Thoracic aorta (tissue), 2 donors: ENCODE data around the gene GRB7. TPM values are rescaled to one million over a fixed set of nuclear protein-coding genes. Genes with fewer than 3 reads are reported as not detected.
"Not testable (repeated sequence)": the region's sequence is repeated elsewhere in the genome, so short reads cannot be mapped to it uniquely, and the experiment has no call there.

Experiments used
- ATAC-seq: fragments of 150-250 bp; one replicate; pipeline ENCODE4 v1.8.0; 2017; ENCODE audit warnings: low read depth; ENCODE audit not compliant: insufficient number of reproducible peaks, low FRiP score
- DNase-seq: peaks from one replicate; pipeline ENCODE4 v3.0.0-alpha.2; 2020; ENCODE audit warnings: low spot score
- H3K27ac ChIP-seq, 2 donors: fragments of 200-600 bp; sonication (generic); 1 replicate in 1 of 2; 2 replicates in 1 of 2; pipeline ENCODE4 v1.5.1; 2016; ENCODE audit warnings: mild to moderate bottlenecking in 2 of 2, moderate library complexity in 2 of 2
- H3K27me3 ChIP-seq: fragments of 200-600 bp; sonication (generic); replicated peaks from 2 replicates; pipeline ENCODE4 v1.6.0; 2016; ENCODE audit warnings: mild to moderate bottlenecking; ENCODE audit not compliant: insufficient read depth
- H3K36me3 ChIP-seq: fragments of 200-600 bp; sonication (generic); one replicate; pipeline ENCODE4 v1.5.1; 2016
- H3K4me1 ChIP-seq, 2 donors: fragments of 200-600 bp; sonication (generic); 1 replicate in 1 of 2; 2 replicates in 1 of 2; pipeline versions ENCODE4 v1.5.1 to v1.6.0; 2016; ENCODE audit warnings: low read depth in 2 of 2, mild to moderate bottlenecking in 1 of 2; ENCODE audit not compliant: control insufficient read depth in 1 of 2
- H3K4me3 ChIP-seq: fragments of 200-600 bp; sonication (generic); 2 replicates; pipeline ENCODE4 v1.5.1; 2016; ENCODE audit warnings: mild to moderate bottlenecking
- H3K9me3 ChIP-seq: fragments of 200-600 bp; sonication (generic); 2 replicates; pipeline ENCODE4 v1.5.1; 2016
- total RNA-seq, 2 donors: library from RNA; depleted of rRNA; stranded (reverse); fragments of >200 nt; gene quantifications; one replicate each; pipeline versions ENCODE4 v1.1.0 to v1.2.3, GENCODE V29; 2016
- TF ChIP-seq, protein P1 (sequence below): fragments of 200-600 bp; sonication (generic); IDR thresholded peaks from one replicate; pipeline ENCODE4 v1.5.1; 2019; ENCODE audit warnings: antibody characterized with exemption

The GRB7 gene
- total RNA-seq, 2 donors from 2014 or later: 0.85 to 1.4 TPM

DNA sequence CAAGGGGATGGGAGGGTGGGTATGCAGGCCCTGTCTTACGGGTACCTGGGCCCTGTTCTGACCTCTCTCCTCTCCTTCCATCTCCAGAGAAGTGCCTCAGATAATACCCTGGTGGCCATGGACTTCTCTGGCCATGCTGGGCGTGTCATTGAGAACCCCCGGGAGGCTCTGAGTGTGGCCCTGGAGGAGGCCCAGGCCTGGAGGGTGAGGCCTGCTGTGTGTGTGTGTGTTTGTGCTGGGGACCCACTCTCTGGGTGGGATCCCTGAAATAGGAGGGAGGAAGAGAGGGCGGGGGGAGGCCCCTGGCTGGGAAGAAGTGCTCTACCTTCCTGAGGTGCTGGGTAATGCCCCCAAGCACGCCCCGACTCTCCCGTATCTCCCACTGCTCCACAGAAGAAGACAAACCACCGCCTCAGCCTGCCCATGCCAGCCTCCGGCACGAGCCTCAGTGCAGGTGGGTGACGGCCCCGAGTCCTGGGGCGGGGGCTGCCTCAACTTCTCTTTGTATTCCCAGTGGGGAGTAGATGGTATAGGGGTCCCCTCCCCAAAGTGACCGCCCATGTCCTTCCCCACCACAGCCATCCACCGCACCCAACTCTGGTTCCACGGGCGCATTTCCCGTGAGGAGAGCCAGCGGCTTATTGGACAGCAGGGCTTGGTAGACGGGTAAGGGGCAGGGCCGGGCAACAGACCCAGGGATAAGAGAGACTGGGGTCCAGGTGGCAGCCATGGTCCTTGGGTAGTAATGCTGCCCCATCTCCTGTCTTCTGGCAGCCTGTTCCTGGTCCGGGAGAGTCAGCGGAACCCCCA, 7.8 kb downstream of the GRB7 start:
- DNase-seq (no peak), ATAC-seq (no peak)
- Histone ChIP-seq H3K36me3 (no peaks in the 10 kb centered on the region), H3K27ac (no peak overlapping the region), H3K9me3 (no peaks in the 10 kb centered on the region), H3K27me3 (no peaks in the 10 kb centered on the region), H3K4me1 (peaks cover 6 to 17% of the 10 kb centered on the region in 2 donors), H3K4me3 (no peak overlapping the region)
- TF ChIP-seq, protein P1, sequence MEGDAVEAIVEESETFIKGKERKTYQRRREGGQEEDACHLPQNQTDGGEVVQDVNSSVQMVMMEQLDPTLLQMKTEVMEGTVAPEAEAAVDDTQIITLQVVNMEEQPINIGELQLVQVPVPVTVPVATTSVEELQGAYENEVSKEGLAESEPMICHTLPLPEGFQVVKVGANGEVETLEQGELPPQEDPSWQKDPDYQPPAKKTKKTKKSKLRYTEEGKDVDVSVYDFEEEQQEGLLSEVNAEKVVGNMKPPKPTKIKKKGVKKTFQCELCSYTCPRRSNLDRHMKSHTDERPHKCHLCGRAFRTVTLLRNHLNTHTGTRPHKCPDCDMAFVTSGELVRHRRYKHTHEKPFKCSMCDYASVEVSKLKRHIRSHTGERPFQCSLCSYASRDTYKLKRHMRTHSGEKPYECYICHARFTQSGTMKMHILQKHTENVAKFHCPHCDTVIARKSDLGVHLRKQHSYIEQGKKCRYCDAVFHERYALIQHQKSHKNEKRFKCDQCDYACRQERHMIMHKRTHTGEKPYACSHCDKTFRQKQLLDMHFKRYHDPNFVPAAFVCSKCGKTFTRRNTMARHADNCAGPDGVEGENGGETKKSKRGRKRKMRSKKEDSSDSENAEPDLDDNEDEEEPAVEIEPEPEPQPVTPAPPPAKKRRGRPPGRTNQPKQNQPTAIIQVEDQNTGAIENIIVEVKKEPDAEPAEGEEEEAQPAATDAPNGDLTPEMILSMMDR: no peak

DNA sequence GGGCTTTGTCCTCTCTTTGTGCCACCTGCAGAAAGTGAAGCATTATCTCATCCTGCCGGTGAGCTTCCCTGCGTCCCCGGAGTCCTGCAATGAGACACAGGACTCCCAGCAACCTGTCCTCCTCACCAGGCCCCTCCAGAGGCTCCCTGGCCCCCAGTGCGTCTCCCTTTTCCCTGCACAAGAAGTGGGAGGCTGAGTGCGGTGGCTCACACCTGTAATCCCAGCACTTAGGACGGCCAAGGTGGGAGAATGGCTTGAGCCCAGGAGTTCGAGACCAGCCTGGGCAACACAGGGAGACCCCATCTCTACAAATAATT, 8.4 kb downstream of the GRB7 start:
- H3K9me3 ChIP-seq: no peaks in the 10 kb centered on the region
- H3K36me3 ChIP-seq: no peaks in the 10 kb centered on the region
- ATAC-seq (no peak), DNase-seq (no peak)
- TF ChIP-seq, protein P1: no peak
- H3K4me1 ChIP-seq: peaks cover 6 to 12% of the 10 kb centered on the region in 2 donors
- no peaks in the 10 kb centered on the region for H3K27me3 ChIP-seq
- H3K27ac ChIP-seq: no peak overlapping the region
- no peak overlapping the region for H3K4me3 ChIP-seq

DNA sequence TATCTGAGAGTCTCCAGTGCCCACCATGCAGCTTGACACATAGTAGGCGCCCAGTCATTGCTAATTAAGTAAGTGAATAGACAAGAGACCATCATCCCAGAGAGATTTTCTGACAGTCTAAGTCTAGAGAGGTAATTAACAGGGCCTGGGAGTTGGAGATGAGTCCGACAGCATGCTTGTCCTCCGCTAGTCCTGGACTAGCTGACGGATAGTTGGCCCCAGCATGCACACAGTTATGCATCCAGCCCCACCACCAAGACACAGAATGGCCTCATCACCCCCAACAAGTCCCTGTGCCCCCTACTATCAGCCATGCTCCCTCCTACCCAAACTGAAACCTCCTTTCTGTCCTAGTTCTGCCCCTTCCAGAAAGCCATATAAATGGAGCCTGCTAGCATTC, 10.0 kb downstream of the GRB7 start:
- no peaks in the 10 kb centered on the region for H3K27me3 ChIP-seq
- TF ChIP-seq, protein P1: no peak
- H3K9me3 ChIP-seq: no peaks in the 10 kb centered on the region
- no peaks in the 10 kb centered on the region for H3K36me3 ChIP-seq
- H3K4me1 ChIP-seq: peaks cover 6 to 13% of the 10 kb centered on the region in 2 donors
- ATAC-seq (no peak), DNase-seq (no peak)
- H3K4me3 ChIP-seq: no peak overlapping the region
- H3K27ac ChIP-seq: no peak overlapping the region

DNA sequence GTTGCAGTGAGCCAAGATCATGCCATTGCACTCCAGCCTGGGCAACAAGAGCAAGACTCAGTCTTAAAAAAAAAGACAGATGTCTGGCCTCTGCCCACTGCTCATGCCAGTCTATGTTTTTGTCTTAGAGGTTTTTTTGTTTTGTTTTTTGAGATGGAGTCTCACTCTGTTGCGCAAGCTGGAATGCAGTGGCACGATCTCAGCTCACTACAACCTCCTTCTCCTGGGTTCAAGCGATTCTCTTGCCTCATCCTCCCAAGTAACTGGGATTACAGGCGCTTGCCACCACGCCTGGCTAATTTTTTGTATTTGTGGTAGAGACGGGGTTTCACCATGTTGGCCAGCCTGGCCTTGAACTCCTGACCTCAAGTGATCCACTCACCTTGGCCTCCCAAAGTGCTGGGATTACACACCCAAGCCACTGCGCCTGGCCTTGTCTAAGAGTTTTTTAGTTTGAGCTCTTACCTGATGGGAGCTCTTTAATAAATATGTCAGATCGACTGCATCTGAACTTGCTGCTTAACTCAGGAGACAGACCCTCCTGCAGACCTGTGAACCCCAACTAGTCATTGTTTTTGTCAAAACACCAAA, 10.8 kb downstream of the GRB7 start:
- not testable (repeated sequence) for ATAC-seq, H3K9me3 ChIP-seq, H3K36me3 ChIP-seq, DNase-seq, H3K27ac ChIP-seq, H3K27me3 ChIP-seq, H3K4me3 ChIP-seq
- peaks cover 6 to 21% of the 10 kb centered on the region in 2 donors for H3K4me1 ChIP-seq

DNA sequence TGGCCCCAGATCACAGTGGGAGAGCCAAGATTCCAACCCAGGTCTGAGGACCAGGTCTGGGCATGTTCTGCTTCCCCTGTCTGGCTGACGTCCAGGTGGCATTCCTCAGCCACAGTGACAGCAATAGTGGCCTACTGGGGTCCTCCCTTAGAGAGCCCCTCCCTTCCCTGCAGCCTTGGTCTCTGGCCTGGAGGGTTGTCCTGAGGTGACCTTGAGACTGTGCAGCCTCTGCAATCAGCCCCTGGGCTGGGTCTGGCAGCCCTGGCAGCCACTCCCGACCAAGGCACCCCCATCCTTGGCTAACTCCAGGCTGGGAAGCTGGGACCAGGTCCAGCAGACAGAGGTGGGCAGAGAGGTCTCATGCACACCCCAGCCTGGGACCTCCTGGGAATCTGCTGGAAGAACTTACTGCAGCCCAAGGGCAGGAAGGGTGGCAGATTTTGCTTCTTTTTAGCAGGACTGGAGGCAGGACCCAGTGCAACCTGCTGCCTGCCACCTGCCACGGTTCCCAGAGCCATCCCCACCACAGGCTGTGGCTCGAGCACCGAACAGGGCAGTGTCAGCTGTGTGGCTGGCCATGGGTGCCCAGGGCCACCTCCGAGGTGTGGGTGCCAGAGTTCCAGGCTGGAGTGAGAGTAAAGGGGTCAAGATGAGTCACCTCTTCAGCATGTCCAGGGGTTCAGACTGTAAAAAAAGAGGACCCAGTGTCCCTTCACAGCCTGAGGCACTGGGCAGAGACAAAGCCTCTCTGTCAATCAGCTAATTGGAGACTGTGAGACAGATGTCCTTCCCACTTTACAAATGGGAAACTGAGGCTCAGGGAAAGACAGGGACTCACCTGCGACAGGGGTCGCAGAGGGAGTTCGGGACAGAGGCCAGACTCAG, 12.6 kb downstream of the GRB7 start:
- ATAC-seq (no peak), DNase-seq (no peak)
- Histone ChIP-seq H3K4me3 (no peak overlapping the region), H3K4me1 (peaks cover 6 to 28% of the 10 kb centered on the region in 2 donors), H3K27me3 (no peaks in the 10 kb centered on the region), H3K9me3 (no peaks in the 10 kb centered on the region), H3K27ac (no peak overlapping the region), H3K36me3 (no peaks in the 10 kb centered on the region)
- TF ChIP-seq, protein P1: no peak
